HCT116 (cell line): Measurements from ENCODE around the gene SPPL2C. TPM values are rescaled to one million over a fixed set of nuclear protein-coding genes. Genes with fewer than 3 reads are reported as not detected.

Experiments
- ATAC-seq: fragments of 200-7000 bp; cut with Tn5 transposase; 2 replicates; pipeline ENCODE4 v1.9.1; 2020; ENCODE audit warnings: mild to moderate bottlenecking, moderate library complexity
- BruUV-seq: library from RNA; stranded (reverse); fragments of 400-500 nt; replicated peaks from 2 replicates; lab custom pipeline; 2021; lab: Mats Ljungman, UMichigan
- CTCF ChIA-PET: fragments of 300-600 bp; sonication (Branson Sonifier 250); formaldehyde crosslinking; loops from one replicate; lab custom pipeline; 2021; ENCODE audit warnings: antibody characterized with exemption; lab: Charles Lee
- POLR2A ChIA-PET: fragments of 300-600, 350-600 bp; sonication (Branson Sonifier 250); formaldehyde crosslinking; loops from one replicate; lab custom pipeline; 2021; ENCODE audit warnings: antibody characterized with exemption; lab: Charles Lee
- RAD21 ChIA-PET, 2 experiments: fragments of 300-600 bp; sonication (Branson Sonifier 250); formaldehyde crosslinking; loops; one replicate each; lab custom pipeline; 2023; ENCODE audit warnings: low total read pairs in 2 of 2; ENCODE audit not compliant: uncharacterized antibody in 2 of 2, unreplicated experiment in 2 of 2, low non-redundant PET in 1 of 2; lab: Charles Lee
- DNase-seq: peaks from one replicate; pipeline ENCODE4 v3.0.0-alpha.2; 2010; ENCODE audit warnings: low read depth, low spot score
- H2AFZ ChIP-seq: fragments of 200-600 bp; shearing (Covaris generic), sonication (generic); 2 replicates; pipeline ENCODE4 v1.6.1; 2017; ENCODE audit warnings: low read depth, mixed run types, mixed read lengths, antibody characterized with exemption, low read length; ENCODE audit not compliant: poor library complexity, severe bottlenecking
- H3K27ac ChIP-seq: 2 replicates; pipeline ENCODE4 v1.5.1; 2012; ENCODE audit warnings: low read depth, low read length
- H3K27me3 ChIP-seq: fragments of 200-600 bp; sonication (generic); 2 replicates; pipeline ENCODE4 v1.6.1; 2016; ENCODE audit warnings: mixed run types, low read length, mixed read lengths; ENCODE audit not compliant: insufficient read depth
- H3K36me3 ChIP-seq, 2 experiments: fragments of 200-500 bp in 1 of 2; fragments of 200-600 bp in 1 of 2; sonication (Bioruptor generic) in 1 of 2; sonication (generic) in 1 of 2; 2 replicates each; pipeline versions ENCODE4 v1.5.1 to v1.6.1; 2014 to 2016; ENCODE audit warnings: low read length in 2 of 2, inconsistent platforms in 1 of 2, mixed read lengths in 1 of 2, mixed run types in 1 of 2; ENCODE audit not compliant: insufficient read depth in 2 of 2, control insufficient read depth in 1 of 2
- H3K4me1 ChIP-seq, 2 experiments: fragments of 200-600 bp in 1 of 2; sonication (generic) in 1 of 2; 2 replicates each; pipeline versions ENCODE4 v1.5.1 to v1.6.1; 2012 to 2017; ENCODE audit warnings: low read length in 2 of 2, inconsistent platforms in 1 of 2, mild to moderate bottlenecking in 1 of 2, mixed read lengths in 1 of 2, mixed run types in 1 of 2, moderate library complexity in 1 of 2; ENCODE audit not compliant: insufficient read depth in 2 of 2, control insufficient read depth in 1 of 2
- H3K4me2 ChIP-seq: fragments of 200-600 bp; sonication (generic); 2 replicates; pipeline ENCODE4 v1.6.1; 2017; ENCODE audit warnings: mixed run types, low read length, mixed read lengths
- H3K4me3 ChIP-seq, 2 experiments: fragments of 200-600 bp in 1 of 2; sonication (generic) in 1 of 2; replicated peaks in 1 of 2; 2 replicates each; pipeline ENCODE4 v1.5.1; 2011 to 2016; ENCODE audit warnings: low read length in 2 of 2, control low read depth in 1 of 2, low read depth in 1 of 2, mild to moderate bottlenecking in 1 of 2, mixed read lengths in 1 of 2, mixed run types in 1 of 2
- H3K79me2 ChIP-seq: fragments of 200-600 bp; sonication (generic); 2 replicates; pipeline ENCODE4 v1.6.1; 2017; ENCODE audit warnings: mild to moderate bottlenecking, mixed run types, low read length, moderate library complexity, mixed read lengths; ENCODE audit not compliant: insufficient read depth
- H3K9ac ChIP-seq: fragments of 200-600 bp; sonication (generic); 2 replicates; pipeline ENCODE4 v1.6.1; 2016; ENCODE audit warnings: low read length, mixed read lengths
- H3K9me2 ChIP-seq: fragments of 200-600 bp; sonication (generic), shearing (Covaris generic); 2 replicates; pipeline ENCODE4 v1.6.1; 2017; ENCODE audit warnings: mixed run types, mild to moderate bottlenecking, moderate library complexity; ENCODE audit not compliant: insufficient read depth
- H3K9me3 ChIP-seq, 2 experiments: fragments of 200-500 bp in 1 of 2; fragments of 200-600 bp in 1 of 2; sonication (Bioruptor generic) in 1 of 2; sonication (generic) in 1 of 2; 2 replicates each; pipeline ENCODE4 v1.6.1; 2014 to 2017; ENCODE audit warnings: low read length in 2 of 2, mixed read lengths in 2 of 2, inconsistent platforms in 1 of 2, low read depth in 1 of 2, mild to moderate bottlenecking in 1 of 2, mixed run types in 1 of 2, moderate library complexity in 1 of 2; ENCODE audit not compliant: control insufficient read depth in 1 of 2, insufficient read depth in 1 of 2
- H4K20me1 ChIP-seq: fragments of 200-600 bp; sonication (generic), shearing (Covaris generic); 2 replicates; pipeline ENCODE4 v1.6.1; 2017; ENCODE audit warnings: mixed run types, mild to moderate bottlenecking, moderate library complexity; ENCODE audit not compliant: insufficient read depth
- EGR1 ChIP-seq: IDR thresholded peaks from 2 replicates; pipeline ENCODE4 v1.6.1; 2012; ENCODE audit warnings: low read depth
- EZH2phosphoT487 ChIP-seq: fragments of 200-600 bp; IDR thresholded peaks from 2 replicates; pipeline ENCODE4 v1.6.1; 2018; ENCODE audit warnings: antibody characterized with exemption, borderline replicate concordance
- FOSL1 ChIP-seq: IDR thresholded peaks from 2 replicates; pipeline ENCODE4 v1.6.1; 2012; ENCODE audit warnings: low read depth
- JUND ChIP-seq: IDR thresholded peaks from 2 replicates; pipeline ENCODE4 v1.6.1; 2012
- POLR2A ChIP-seq: IDR thresholded peaks from 2 replicates; pipeline ENCODE4 v1.7.0; 2011; ENCODE audit warnings: borderline replicate concordance; ENCODE audit not compliant: insufficient read depth, insufficient read length; ENCODE audit errors: extremely low read depth
- POLR2AphosphoS5 ChIP-seq: IDR thresholded peaks from 2 replicates; pipeline ENCODE4 v1.6.1; 2011; ENCODE audit warnings: mild to moderate bottlenecking, low read depth, low read length, moderate library complexity
- SIN3A ChIP-seq: IDR thresholded peaks from 2 replicates; pipeline ENCODE4 v1.6.1; 2012; ENCODE audit warnings: low read depth
- ZFX ChIP-seq: fragments of 450-650 bp; IDR thresholded peaks from 2 replicates; pipeline ENCODE4 v1.6.1; 2017
- intact Hi-C: fragments of 100-400 bp; cut with micrococcal nuclease; formaldehyde crosslinking; loops from 2 replicates; pipeline ENCODE4 v1.10.0; 2022
- total RNA-seq: library from RNA; stranded (reverse); gene quantifications from one replicate; pipeline ENCODE4 v1.2.1, GENCODE V29; 2021; ENCODE audit not compliant: unreplicated experiment
- TF ChIP-seq, protein P1 (sequence below): IDR thresholded peaks from 2 replicates; pipeline ENCODE4 v1.6.1; 2012
- TF ChIP-seq, protein P2 (sequence below): IDR thresholded peaks from 2 replicates; pipeline ENCODE4 v1.6.1; 2011; ENCODE audit warnings: mild to moderate bottlenecking, low read length, moderate library complexity; ENCODE audit not compliant: insufficient replicate concordance; ENCODE audit errors: extremely low read depth
- TF ChIP-seq, protein P3 (sequence below), 3 experiments: fragments of 200-600 bp in 1 of 3; sonication (generic) in 1 of 3; IDR thresholded peaks in 2 of 3; conservative IDR thresholded peaks in 1 of 3; 2 replicates each; pipeline ENCODE4 v1.5.1; 2012 to 2017; ENCODE audit warnings: low read depth in 2 of 3, low read length in 2 of 3, antibody characterized with exemption in 1 of 3, borderline replicate concordance in 1 of 3, control low read depth in 1 of 3, mild to moderate bottlenecking in 1 of 3, mixed read lengths in 1 of 3, mixed run types in 1 of 3, moderate library complexity in 1 of 3; ENCODE audit not compliant: insufficient read depth in 1 of 3

SPPL2C gene
- total RNA-seq, 1 experiment from 2014 or later = not detected

DNA sequence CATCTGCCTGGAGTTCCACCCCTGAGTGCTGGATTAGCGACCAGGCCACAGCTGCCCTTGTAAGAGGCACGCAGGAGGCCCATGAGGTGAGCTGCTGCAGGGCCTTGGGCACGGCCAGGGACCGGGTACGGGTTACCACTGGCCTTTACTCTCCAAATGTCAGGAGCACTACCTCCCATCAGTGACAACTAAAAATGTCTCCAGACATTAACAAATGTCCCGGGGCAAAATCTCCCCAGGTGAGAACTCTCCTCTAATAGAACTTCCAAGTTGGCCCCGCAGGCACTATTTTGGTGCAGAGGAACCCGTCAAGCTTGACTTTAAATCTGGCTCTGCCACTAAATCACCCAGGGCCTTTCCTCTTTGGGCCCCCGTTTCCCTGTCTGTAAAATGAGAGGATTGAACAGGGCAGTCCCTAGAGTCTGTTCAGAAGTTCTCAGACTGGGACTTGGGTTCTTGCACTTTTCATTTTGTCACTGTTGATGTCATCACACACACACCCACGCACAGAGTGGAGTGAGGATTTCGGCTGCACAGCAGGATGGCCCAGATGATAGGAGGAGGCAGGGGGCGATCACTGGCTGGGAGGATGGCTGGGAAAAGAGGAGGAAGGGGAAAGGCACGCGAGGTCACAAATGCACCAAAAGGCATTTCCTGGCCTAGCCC lies 25.1 kb downstream of the SPPL2C start:
- Histone ChIP-seq H4K20me1 (no peaks in the 10 kb centered on the region), H3K4me2 (no peak overlapping the region), H3K79me2 (no peaks in the 10 kb centered on the region), H3K9ac (no peak overlapping the region), H3K4me1 (peaks cover 0 to 23% of the 10 kb centered on the region in 2 experiments; a peak in 2 of 4 replicates), H3K27me3 (peaks cover 10% of the 10 kb centered on the region; the same call in 1 of the 2 replicates), H3K9me3 (no peaks in the 10 kb centered on the region), H3K36me3 (no peaks in the 10 kb centered on the region), H3K27ac (no peak overlapping the region), H3K4me3 (no peak overlapping the region), H3K9me2 (no peaks in the 10 kb centered on the region), H2AFZ (peak overlapping the region; percentile 20)
- intact Hi-C loops = no loop called here
- BruUV-seq = no TSS peak
- RAD21 ChIA-PET = no interaction called here
- DNase-seq = no peak
- TF ChIP-seq EGR1 (0 out of 2 replicates have a peak, but pooled peaks have one; percentile 48), SIN3A (no peak), JUND (no peak), POLR2A (no peak)
- TF ChIP-seq, protein P1, sequence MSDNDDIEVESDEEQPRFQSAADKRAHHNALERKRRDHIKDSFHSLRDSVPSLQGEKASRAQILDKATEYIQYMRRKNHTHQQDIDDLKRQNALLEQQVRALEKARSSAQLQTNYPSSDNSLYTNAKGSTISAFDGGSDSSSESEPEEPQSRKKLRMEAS = no peak
- no peak; the same call in 1 of the 2 replicates for ATAC-seq
- POLR2A ChIA-PET = no interaction called here
- CTCF ChIA-PET = interaction anchor here (1.8 kb wide), 1 partner anchor 18 kb away, joined by 5 read pairs; no protein-coding TSS in a partner anchor

DNA sequence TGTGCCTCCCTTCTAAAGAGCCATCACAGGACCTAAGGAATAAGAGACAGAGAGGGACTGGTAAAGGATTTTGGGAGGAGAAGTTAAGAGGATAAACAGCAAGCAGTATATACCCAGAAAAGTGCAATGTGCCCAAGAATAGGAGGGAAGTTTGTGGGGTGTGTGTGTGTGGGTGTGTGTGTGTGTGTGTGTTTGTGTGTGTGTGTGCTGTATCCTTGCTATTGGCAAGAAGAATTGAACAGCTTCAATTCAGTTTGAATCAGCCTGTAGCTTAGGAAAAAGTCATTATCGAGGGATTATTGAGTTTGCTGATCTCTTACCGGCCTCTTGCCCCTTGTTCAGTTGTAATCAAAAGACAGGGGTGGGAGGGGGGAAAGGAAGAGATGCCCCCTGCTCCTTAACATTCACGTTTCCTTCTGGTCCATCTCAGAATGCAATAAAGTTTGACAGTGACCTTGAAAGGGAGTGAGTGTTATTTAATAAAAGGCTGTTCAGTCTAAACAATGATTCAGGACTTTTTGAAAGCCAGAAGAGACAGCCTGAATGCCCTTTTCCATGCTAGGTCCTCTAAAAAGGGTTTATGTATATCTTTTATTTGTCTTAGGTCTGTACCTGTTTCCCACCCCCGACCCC lies 25.8 kb downstream of the SPPL2C start:
- Histone ChIP-seq H3K4me1 (peaks cover 0 to 23% of the 10 kb centered on the region in 2 experiments; a peak in 2 of 4 replicates), H3K9me2 (no peaks in the 10 kb centered on the region), H3K79me2 (no peaks in the 10 kb centered on the region), H3K27me3 (peaks cover 3% of the 10 kb centered on the region; the same call in 1 of the 2 replicates), H2AFZ (no peak overlapping the region), H3K9me3 (no peaks in the 10 kb centered on the region)
- CTCF ChIA-PET = interaction anchor here (1.0 to 1.8 kb wide), 2 partner anchors 19 to 50 kb away, joined by 3 to 5 read pairs; no protein-coding TSS in a partner anchor
- TF ChIP-seq, protein P2, sequence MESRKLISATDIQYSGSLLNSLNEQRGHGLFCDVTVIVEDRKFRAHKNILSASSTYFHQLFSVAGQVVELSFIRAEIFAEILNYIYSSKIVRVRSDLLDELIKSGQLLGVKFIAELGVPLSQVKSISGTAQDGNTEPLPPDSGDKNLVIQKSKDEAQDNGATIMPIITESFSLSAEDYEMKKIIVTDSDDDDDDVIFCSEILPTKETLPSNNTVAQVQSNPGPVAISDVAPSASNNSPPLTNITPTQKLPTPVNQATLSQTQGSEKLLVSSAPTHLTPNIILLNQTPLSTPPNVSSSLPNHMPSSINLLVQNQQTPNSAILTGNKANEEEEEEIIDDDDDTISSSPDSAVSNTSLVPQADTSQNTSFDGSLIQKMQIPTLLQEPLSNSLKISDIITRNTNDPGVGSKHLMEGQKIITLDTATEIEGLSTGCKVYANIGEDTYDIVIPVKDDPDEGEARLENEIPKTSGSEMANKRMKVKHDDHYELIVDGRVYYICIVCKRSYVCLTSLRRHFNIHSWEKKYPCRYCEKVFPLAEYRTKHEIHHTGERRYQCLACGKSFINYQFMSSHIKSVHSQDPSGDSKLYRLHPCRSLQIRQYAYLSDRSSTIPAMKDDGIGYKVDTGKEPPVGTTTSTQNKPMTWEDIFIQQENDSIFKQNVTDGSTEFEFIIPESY = no peak
- no peak for TF ChIP-seq ZFX
- TF ChIP-seq EGR1 = no peak
- TF ChIP-seq, protein P3, sequence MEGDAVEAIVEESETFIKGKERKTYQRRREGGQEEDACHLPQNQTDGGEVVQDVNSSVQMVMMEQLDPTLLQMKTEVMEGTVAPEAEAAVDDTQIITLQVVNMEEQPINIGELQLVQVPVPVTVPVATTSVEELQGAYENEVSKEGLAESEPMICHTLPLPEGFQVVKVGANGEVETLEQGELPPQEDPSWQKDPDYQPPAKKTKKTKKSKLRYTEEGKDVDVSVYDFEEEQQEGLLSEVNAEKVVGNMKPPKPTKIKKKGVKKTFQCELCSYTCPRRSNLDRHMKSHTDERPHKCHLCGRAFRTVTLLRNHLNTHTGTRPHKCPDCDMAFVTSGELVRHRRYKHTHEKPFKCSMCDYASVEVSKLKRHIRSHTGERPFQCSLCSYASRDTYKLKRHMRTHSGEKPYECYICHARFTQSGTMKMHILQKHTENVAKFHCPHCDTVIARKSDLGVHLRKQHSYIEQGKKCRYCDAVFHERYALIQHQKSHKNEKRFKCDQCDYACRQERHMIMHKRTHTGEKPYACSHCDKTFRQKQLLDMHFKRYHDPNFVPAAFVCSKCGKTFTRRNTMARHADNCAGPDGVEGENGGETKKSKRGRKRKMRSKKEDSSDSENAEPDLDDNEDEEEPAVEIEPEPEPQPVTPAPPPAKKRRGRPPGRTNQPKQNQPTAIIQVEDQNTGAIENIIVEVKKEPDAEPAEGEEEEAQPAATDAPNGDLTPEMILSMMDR (IDR thresholded peaks at IDR 0.05 in 2 of 3, conservative IDR thresholded peaks at IDR 0.05 in 1 of 3; ENCODE audit: borderline replicate concordance in 1 of 3, insufficient read depth in 1 of 3, low read depth in 2 of 3, low read length in 2 of 3) = no peak
- no peak for TF ChIP-seq EZH2phosphoT487
- TF ChIP-seq POLR2AphosphoS5 = no peak
- TF ChIP-seq, protein P1 = no peak
- no peak for TF ChIP-seq FOSL1
- TF ChIP-seq, all 23 proteins: peak for 0
- POLR2A ChIA-PET = no interaction called here
- BruUV-seq = no TSS peak
- RAD21 ChIA-PET = no interaction called here
- no peak overlapping the region for H3K9ac ChIP-seq
- intact Hi-C loops = no loop called here
- no peaks in the 10 kb centered on the region for H3K36me3 ChIP-seq
- H3K27ac ChIP-seq = no peak overlapping the region
- no peak overlapping the region for H3K4me2 ChIP-seq
- H4K20me1 ChIP-seq = no peaks in the 10 kb centered on the region
- DNase-seq = no peak
- no peak overlapping the region for H3K4me3 ChIP-seq
- ATAC-seq = no peak
